ENCODE measurements around the gene GPR156.

The GPR156 gene

DNA sequence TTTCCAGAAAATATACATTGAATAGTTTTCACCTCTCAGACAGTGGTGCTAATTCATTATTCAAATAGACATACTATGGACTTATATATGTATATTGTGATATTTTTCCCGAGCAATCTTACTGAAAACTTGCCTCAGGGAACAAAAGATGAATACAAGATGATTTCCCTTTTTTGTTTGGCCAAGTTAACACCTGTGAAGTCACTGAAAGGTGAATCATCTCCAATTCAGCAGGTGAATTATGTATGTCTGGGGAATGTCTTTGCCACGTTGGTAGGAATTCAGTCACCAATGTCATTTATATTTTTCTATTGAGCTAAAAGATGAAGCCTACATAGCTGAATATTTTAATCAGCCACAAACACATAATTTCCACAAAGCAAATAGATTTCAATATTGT is 88.2 kb downstream of the GPR156 start:
- Histone ChIP-seq H3K27ac (ENCODE audit: low read depth, low read length) (no peak overlapping the region), H3K9ac (ENCODE audit: low read depth, low read length) (no peak overlapping the region), H3K36me3 (ENCODE audit: control insufficient read depth, insufficient read depth, low read length) (no peaks in the 10 kb centered on the region), H3K4me1 (ENCODE audit: control insufficient read depth, insufficient read depth, low read length) (0 out of 2 replicates have a peak, but pooled peaks cover 5% of the 10 kb centered on the region), H3K27me3 (ENCODE audit: control insufficient read depth, insufficient read depth, low read length) (no peaks in the 10 kb centered on the region), H3K9me3 (ENCODE audit: control insufficient read depth, insufficient read depth, low read length) (no peaks in the 10 kb centered on the region), H3K4me3 (ENCODE audit: low read depth, low read length) (no peak overlapping the region)

- Histone ChIP-seq H3K4me1 (ENCODE audit: control insufficient read depth, insufficient read depth, low read length) (0 out of 2 replicates have a peak, but pooled peaks cover 5% of the 10 kb centered on the region), H3K27ac (ENCODE audit: low read depth, low read length) (no peak overlapping the region), H3K9me3 (ENCODE audit: control insufficient read depth, insufficient read depth, low read length) (no peaks in the 10 kb centered on the region)
These were observed 88.7 kb downstream of the GPR156 start for GRCh38 chr3:120196333-120196732.

DNA sequence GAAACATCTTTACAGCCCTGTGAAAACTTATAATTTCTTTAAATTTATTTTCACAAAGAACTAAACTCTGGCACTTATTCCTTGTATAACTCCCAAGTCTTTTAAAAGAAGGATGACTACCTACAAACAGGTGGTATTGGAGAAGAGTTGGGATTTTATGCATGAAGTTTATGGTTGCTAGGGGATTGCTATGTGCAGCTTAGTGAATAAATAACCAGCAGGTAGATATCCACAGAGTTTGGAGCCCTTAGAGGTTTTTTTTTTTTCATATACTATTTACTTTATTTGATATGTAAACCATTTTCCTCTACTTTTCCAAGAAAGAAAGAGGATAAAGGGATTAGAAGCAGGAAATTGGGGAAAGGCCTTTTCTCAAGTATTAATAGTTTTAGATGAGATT is 91.5 kb downstream of the GPR156 start:
- no peaks in the 10 kb centered on the region for H3K36me3 ChIP-seq (ENCODE audit: control insufficient read depth, insufficient read depth, low read length)
- H3K9me3 ChIP-seq (ENCODE audit: control insufficient read depth, insufficient read depth, low read length) = no peaks in the 10 kb centered on the region
- no peak overlapping the region for H3K27ac ChIP-seq (ENCODE audit: low read depth, low read length)
- H3K9ac ChIP-seq (ENCODE audit: low read depth, low read length) = no peak overlapping the region
- 0 out of 2 replicates have a peak, but pooled peaks cover 5% of the 10 kb centered on the region for H3K4me1 ChIP-seq (ENCODE audit: control insufficient read depth, insufficient read depth, low read length)
- no peak overlapping the region for H3K4me3 ChIP-seq (ENCODE audit: low read depth, low read length)
- H3K27me3 ChIP-seq (ENCODE audit: control insufficient read depth, insufficient read depth, low read length) = no peaks in the 10 kb centered on the region

More at GRCh38 chr3:120196333-120196732, 88.7 kb downstream of the GPR156 start:
- no peaks in the 10 kb centered on the region for H3K36me3 ChIP-seq (ENCODE audit: control insufficient read depth, insufficient read depth, low read length)
- H3K27me3 ChIP-seq (ENCODE audit: control insufficient read depth, insufficient read depth, low read length) = no peaks in the 10 kb centered on the region
- no peak overlapping the region for H3K9ac ChIP-seq (ENCODE audit: low read depth, low read length)
- H3K4me3 ChIP-seq (ENCODE audit: low read depth, low read length) = no peak overlapping the region

GRCh38 chr3:120192579-120192978 is 92.4 kb downstream of the GPR156 start:
- no peak overlapping the region for H3K4me3 ChIP-seq (ENCODE audit: low read depth, low read length)
- 0 out of 2 replicates have a peak, but pooled peaks cover 5% of the 10 kb centered on the region for H3K4me1 ChIP-seq (ENCODE audit: control insufficient read depth, insufficient read depth, low read length)
- no peaks in the 10 kb centered on the region for H3K9me3 ChIP-seq (ENCODE audit: control insufficient read depth, insufficient read depth, low read length)
- H3K36me3 ChIP-seq (ENCODE audit: control insufficient read depth, insufficient read depth, low read length) = no peaks in the 10 kb centered on the region
- no peak overlapping the region for H3K27ac ChIP-seq (ENCODE audit: low read depth, low read length)
- H3K27me3 ChIP-seq (ENCODE audit: control insufficient read depth, insufficient read depth, low read length) = no peaks in the 10 kb centered on the region
- H3K9ac ChIP-seq (ENCODE audit: low read depth, low read length) = no peak overlapping the region

DNA sequence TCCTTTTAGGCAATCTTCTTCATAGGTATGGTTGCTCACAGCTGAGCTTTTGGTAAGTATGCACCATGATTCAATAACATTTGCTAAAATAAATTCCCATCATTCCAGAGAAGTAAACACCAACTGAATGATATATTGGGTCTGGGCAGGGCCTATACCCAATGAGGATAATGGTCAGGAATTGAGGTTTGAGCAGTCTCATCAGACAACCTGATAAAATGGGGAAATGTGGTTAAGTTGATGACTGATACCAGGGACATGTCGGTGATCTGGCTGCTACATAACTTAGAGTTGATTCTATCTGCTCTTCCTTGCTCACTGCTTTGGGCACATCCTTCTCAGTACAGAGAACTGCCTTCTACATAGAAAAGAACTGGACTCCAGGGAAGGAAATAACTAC is 92.9 kb downstream of the GPR156 start:
- no peak overlapping the region for H3K4me3 ChIP-seq (ENCODE audit: low read depth, low read length)

GRCh38 chr3:120182613-120183511 is 102.2 kb downstream of the GPR156 start:
- no peak overlapping the region for H3K27ac ChIP-seq (ENCODE audit: low read depth, low read length)

More for the DNA sequence above, 92.9 kb downstream of the GPR156 start:
- Histone ChIP-seq H3K9ac (ENCODE audit: low read depth, low read length) (no peak overlapping the region), H3K4me1 (ENCODE audit: control insufficient read depth, insufficient read depth, low read length) (0 out of 2 replicates have a peak, but pooled peaks cover 3% of the 10 kb centered on the region), H3K27me3 (ENCODE audit: control insufficient read depth, insufficient read depth, low read length) (no peaks in the 10 kb centered on the region), H3K27ac (ENCODE audit: low read depth, low read length) (no peak overlapping the region), H3K9me3 (ENCODE audit: control insufficient read depth, insufficient read depth, low read length) (no peaks in the 10 kb centered on the region), H3K36me3 (ENCODE audit: control insufficient read depth, insufficient read depth, low read length) (no peaks in the 10 kb centered on the region)

GRCh38 chr3:120181632-120182031 is 103.4 kb downstream of the GPR156 start:
- H3K27me3 ChIP-seq (ENCODE audit: control insufficient read depth, insufficient read depth, low read length) = no peaks in the 10 kb centered on the region
- H3K4me1 ChIP-seq (ENCODE audit: control insufficient read depth, insufficient read depth, low read length) = peaks cover 13% of the 10 kb centered on the region
- no peaks in the 10 kb centered on the region for H3K36me3 ChIP-seq (ENCODE audit: control insufficient read depth, insufficient read depth, low read length)
- no peak overlapping the region for H3K27ac ChIP-seq (ENCODE audit: low read depth, low read length)
- no peaks in the 10 kb centered on the region for H3K9me3 ChIP-seq (ENCODE audit: control insufficient read depth, insufficient read depth, low read length)
- no peak overlapping the region for H3K4me3 ChIP-seq (ENCODE audit: low read depth, low read length)
- H3K9ac ChIP-seq (ENCODE audit: low read depth, low read length) = no peak overlapping the region

More at GRCh38 chr3:120182613-120183511, 102.2 kb downstream of the GPR156 start:
- Histone ChIP-seq H3K9me3 (ENCODE audit: control insufficient read depth, insufficient read depth, low read length) (no peaks in the 10 kb centered on the region), H3K4me3 (ENCODE audit: low read depth, low read length) (no peak overlapping the region), H3K9ac (ENCODE audit: low read depth, low read length) (no peak overlapping the region), H3K4me1 (ENCODE audit: control insufficient read depth, insufficient read depth, low read length) (peaks cover under 1% of the 10 kb centered on the region; the same call in 1 of the 2 replicates), H3K27me3 (ENCODE audit: control insufficient read depth, insufficient read depth, low read length) (no peaks in the 10 kb centered on the region), H3K36me3 (ENCODE audit: control insufficient read depth, insufficient read depth, low read length) (no peaks in the 10 kb centered on the region)

- H3K4me1 ChIP-seq (ENCODE audit: control insufficient read depth, insufficient read depth, low read length) = peaks cover 13% of the 10 kb centered on the region
These were observed 104.2 kb downstream of the GPR156 start for GRCh38 chr3:120180731-120181412.

DNA sequence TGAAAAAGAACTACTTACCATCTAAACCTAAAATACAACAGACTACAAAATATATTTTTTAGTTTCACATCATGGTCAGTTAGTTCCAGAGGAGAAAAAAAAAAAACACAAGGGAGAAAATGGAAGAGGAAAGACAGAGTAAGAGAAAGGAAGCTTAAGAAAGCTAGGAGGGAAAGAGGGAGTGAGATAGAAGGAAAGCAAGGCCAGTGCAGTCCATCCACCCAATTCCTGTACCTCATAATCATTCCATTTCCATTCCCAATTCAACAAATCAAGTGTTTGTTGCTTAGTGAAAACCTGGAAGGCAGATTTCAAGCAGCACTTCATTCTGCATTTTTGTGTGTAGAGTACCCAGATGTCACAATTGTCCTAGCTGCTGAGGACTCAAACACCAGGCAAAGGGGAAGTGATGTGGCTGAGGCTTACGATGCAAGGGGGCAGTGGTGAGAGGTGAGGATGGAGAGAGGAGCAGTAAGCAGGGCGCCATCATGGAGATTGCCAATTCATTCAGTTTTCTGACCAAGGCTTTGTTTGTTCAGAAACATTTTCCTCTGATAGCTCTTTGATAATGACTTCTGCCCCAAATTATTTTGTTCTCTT is 107.2 kb downstream of the GPR156 start:
- 0 out of 2 replicates have a peak overlapping the region, but pooled peaks have one; percentile 4 for H3K9ac ChIP-seq (ENCODE audit: low read depth, low read length)
- H3K27ac ChIP-seq (ENCODE audit: low read depth, low read length) = peak overlapping the region; percentile 69
- no peaks in the 10 kb centered on the region for H3K27me3 ChIP-seq (ENCODE audit: control insufficient read depth, insufficient read depth, low read length)
- H3K36me3 ChIP-seq (ENCODE audit: control insufficient read depth, insufficient read depth, low read length) = no peaks in the 10 kb centered on the region
- no peaks in the 10 kb centered on the region for H3K9me3 ChIP-seq (ENCODE audit: control insufficient read depth, insufficient read depth, low read length)
- H3K4me1 ChIP-seq (ENCODE audit: control insufficient read depth, insufficient read depth, low read length) = peaks cover 13% of the 10 kb centered on the region
- no peak overlapping the region for H3K4me3 ChIP-seq (ENCODE audit: low read depth, low read length)

More at GRCh38 chr3:120180731-120181412, 104.2 kb downstream of the GPR156 start:
- Histone ChIP-seq H3K9ac (ENCODE audit: low read depth, low read length) (no peak overlapping the region), H3K27ac (ENCODE audit: low read depth, low read length) (no peak overlapping the region), H3K36me3 (ENCODE audit: control insufficient read depth, insufficient read depth, low read length) (no peaks in the 10 kb centered on the region), H3K27me3 (ENCODE audit: control insufficient read depth, insufficient read depth, low read length) (no peaks in the 10 kb centered on the region), H3K4me3 (ENCODE audit: low read depth, low read length) (no peak overlapping the region), H3K9me3 (ENCODE audit: control insufficient read depth, insufficient read depth, low read length) (no peaks in the 10 kb centered on the region)

- Histone ChIP-seq H3K27ac (ENCODE audit: low read depth, low read length) (peak overlapping the region; percentile 69), H3K9me3 (ENCODE audit: control insufficient read depth, insufficient read depth, low read length) (no peaks in the 10 kb centered on the region), H3K27me3 (ENCODE audit: control insufficient read depth, insufficient read depth, low read length) (no peaks in the 10 kb centered on the region), H3K4me3 (ENCODE audit: low read depth, low read length) (no peak overlapping the region), H3K36me3 (ENCODE audit: control insufficient read depth, insufficient read depth, low read length) (no peaks in the 10 kb centered on the region), H3K4me1 (ENCODE audit: control insufficient read depth, insufficient read depth, low read length) (peaks cover 13% of the 10 kb centered on the region), H3K9ac (ENCODE audit: low read depth, low read length) (0 out of 2 replicates have a peak overlapping the region, but pooled peaks have one; percentile 4)
These were observed 107.9 kb downstream of the GPR156 start for GRCh38 chr3:120177151-120177550.

Measured in HUES48 (cell line).